Transverse colon (tissue), 4 donors: ENCODE results near the gene ZC3H18.

Experiments used
- EP300 ChIP-seq: sonication (generic); formaldehyde crosslinking; IDR thresholded peaks from one replicate; pipeline ENCODE4 v1.6.1; 2017; ENCODE audit warnings: antibody characterized with exemption, low read depth
- POLR2A ChIP-seq: fragments of 450-650 bp; IDR thresholded peaks from one replicate; pipeline ENCODE4 v1.6.1; 2016; ENCODE audit warnings: antibody characterized with exemption, mild to moderate bottlenecking, moderate library complexity
- POLR2AphosphoS5 ChIP-seq, 3 donors: sonication (generic); formaldehyde crosslinking; IDR thresholded peaks; one replicate each; pipeline ENCODE4 v1.6.1; 2016; ENCODE audit warnings: antibody characterized with exemption in 3 of 3
- TF ChIP-seq, protein P1 (sequence below), 5 experiments: fragments of 200-600 bp in 3 of 5; fragments of 450-650 bp in 2 of 5; sonication (generic) in 3 of 5; IDR thresholded peaks; 1 replicate in 2 of 5; 2 replicates in 3 of 5; pipeline ENCODE4 v1.5.1; 2016 to 2017; ENCODE audit warnings: antibody characterized with exemption in 5 of 5, inconsistent platforms in 3 of 5, mild to moderate bottlenecking in 2 of 5, moderate library complexity in 1 of 5

- TF ChIP-seq POLR2AphosphoS5 (IDR thresholded peaks at IDR 0.05) (no peak), POLR2A (no peak), EP300 (no peak)
- TF ChIP-seq, protein P1, sequence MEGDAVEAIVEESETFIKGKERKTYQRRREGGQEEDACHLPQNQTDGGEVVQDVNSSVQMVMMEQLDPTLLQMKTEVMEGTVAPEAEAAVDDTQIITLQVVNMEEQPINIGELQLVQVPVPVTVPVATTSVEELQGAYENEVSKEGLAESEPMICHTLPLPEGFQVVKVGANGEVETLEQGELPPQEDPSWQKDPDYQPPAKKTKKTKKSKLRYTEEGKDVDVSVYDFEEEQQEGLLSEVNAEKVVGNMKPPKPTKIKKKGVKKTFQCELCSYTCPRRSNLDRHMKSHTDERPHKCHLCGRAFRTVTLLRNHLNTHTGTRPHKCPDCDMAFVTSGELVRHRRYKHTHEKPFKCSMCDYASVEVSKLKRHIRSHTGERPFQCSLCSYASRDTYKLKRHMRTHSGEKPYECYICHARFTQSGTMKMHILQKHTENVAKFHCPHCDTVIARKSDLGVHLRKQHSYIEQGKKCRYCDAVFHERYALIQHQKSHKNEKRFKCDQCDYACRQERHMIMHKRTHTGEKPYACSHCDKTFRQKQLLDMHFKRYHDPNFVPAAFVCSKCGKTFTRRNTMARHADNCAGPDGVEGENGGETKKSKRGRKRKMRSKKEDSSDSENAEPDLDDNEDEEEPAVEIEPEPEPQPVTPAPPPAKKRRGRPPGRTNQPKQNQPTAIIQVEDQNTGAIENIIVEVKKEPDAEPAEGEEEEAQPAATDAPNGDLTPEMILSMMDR (IDR thresholded peaks at IDR 0.05) = no peak
Measured at GRCh38 chr16:88531346-88531745, 38.9 kb upstream of the ZC3H18 start.
